MCF 10A (cell line): Measurements from ENCODE around the gene RAD21L1. TPM values are rescaled to one million over a fixed set of nuclear protein-coding genes. Genes with fewer than 3 reads are reported as not detected.

Experiments used
- BruUV-seq: library from RNA; stranded (reverse); fragments of 400-500 nt; replicated peaks from 2 replicates; lab custom pipeline; 2021; lab: Mats Ljungman, UMichigan
- CTCF ChIA-PET: fragments of 300-600 bp; sonication (Branson Sonifier 250); formaldehyde crosslinking; extraction: SDS; loops from one replicate; lab custom pipeline; 2021; ENCODE audit warnings: antibody characterized with exemption, inconsistent platforms; lab: Yijun Ruan, JAX
- POLR2A ChIA-PET: fragments of 300-600, 350-650 bp; sonication (Branson Sonifier 250); formaldehyde crosslinking; extraction: SDS; loops from one replicate; lab custom pipeline; 2020; ENCODE audit warnings: antibody characterized with exemption, inconsistent platforms; lab: Yijun Ruan, JAX
- DNase-seq: peaks from one replicate; pipeline ENCODE4 v3.0.0-alpha.2; 2018; ENCODE audit not compliant: unreplicated experiment
- H3K27ac Mint-ChIP-seq: one replicate; pipeline ENCODE4 v1.8.0; 2022; ENCODE audit warnings: mild to moderate bottlenecking, low read depth, mixed read lengths; ENCODE audit not compliant: unreplicated experiment
- H3K27me3 Mint-ChIP-seq: one replicate; pipeline ENCODE4 v1.8.0; 2022; ENCODE audit warnings: mixed read lengths; ENCODE audit not compliant: insufficient read depth, unreplicated experiment
- H3K36me3 Mint-ChIP-seq: one replicate; pipeline ENCODE4 v1.8.0; 2022; ENCODE audit warnings: mild to moderate bottlenecking, moderate library complexity, mixed read lengths; ENCODE audit not compliant: insufficient read depth, unreplicated experiment
- H3K4me1 Mint-ChIP-seq: one replicate; pipeline ENCODE4 v1.8.0; 2022; ENCODE audit warnings: mixed read lengths; ENCODE audit not compliant: insufficient read depth, unreplicated experiment
- H3K4me3 Mint-ChIP-seq: one replicate; pipeline ENCODE4 v1.8.0; 2022; ENCODE audit warnings: mild to moderate bottlenecking, moderate library complexity, mixed read lengths; ENCODE audit not compliant: unreplicated experiment
- H3K9me3 Mint-ChIP-seq: one replicate; pipeline ENCODE4 v1.8.0; 2022; ENCODE audit warnings: mixed read lengths; ENCODE audit not compliant: unreplicated experiment
- CTCF ChIP-seq: fragments of 200-600 bp; IDR thresholded peaks from one replicate; pipeline ENCODE4 v1.8.0; 2022; ENCODE audit warnings: antibody characterized with exemption, mild to moderate bottlenecking; ENCODE audit not compliant: unreplicated experiment
- intact Hi-C: fragments of 100-400 bp; cut with micrococcal nuclease; formaldehyde crosslinking; loops from 2 replicates; pipeline ENCODE4 v1.14.1; 2022
- total RNA-seq: library from RNA; stranded (reverse); gene quantifications from 2 replicates; pipeline ENCODE4 v1.2.3, GENCODE V29; 2022

The RAD21L1 gene
- total RNA-seq, 1 experiment from 2014 or later, result not detected

GRCh38 chr20:1202762-1203504 lies 22.9 kb upstream of the RAD21L1 start, which contains the start of gene C20orf202:
TSS of gene C20orf202 (plus strand) at chr20:1203454. CDS start at chr20:1203586, 132 bp downstream.
- DNase-seq, result no peak
- H3K9me3 Mint-ChIP-seq, result no peaks in the 10 kb centered on the region
- H3K4me1 Mint-ChIP-seq, result no peaks in the 10 kb centered on the region
- peaks cover 23% of the 10 kb centered on the region for H3K27me3 Mint-ChIP-seq
- no peak within 1 kb of the TSS for H3K4me3 Mint-ChIP-seq
- POLR2A ChIA-PET, result no interaction called here
- BruUV-seq, result no TSS peak
- intact Hi-C loops, result no loop called here
- H3K27ac Mint-ChIP-seq, result no peak within 1 kb of the TSS
- TF ChIP-seq CTCF, result no peak
- CTCF ChIA-PET, result interaction anchor here (0.6 to 1.4 kb wide), 5 partner anchors 9 to 388 kb away, joined by 3 to 7 read pairs (median 3); no protein-coding TSS in a partner anchor
- H3K36me3 Mint-ChIP-seq, result peaks cover 6% of the 10 kb centered on the region

- no TSS peak for BruUV-seq
- H3K27me3 Mint-ChIP-seq, result peaks cover 18% of the 10 kb centered on the region
- peaks cover 6% of the 10 kb centered on the region for H3K36me3 Mint-ChIP-seq
- ChIA-PET CTCF (interaction anchor here (0.9 to 1.4 kb wide), 5 partner anchors 8 to 388 kb away, joined by 3 to 7 read pairs (median 4); no protein-coding TSS in a partner anchor), POLR2A (interaction anchor here (0.9 kb wide), 1 partner anchor 11 kb away, joined by 5 read pairs; no protein-coding TSS in a partner anchor)
- TF ChIP-seq CTCF, result no peak
- H3K9me3 Mint-ChIP-seq, result no peaks in the 10 kb centered on the region
- no peak overlapping the region for H3K27ac Mint-ChIP-seq
- H3K4me1 Mint-ChIP-seq, result no peaks in the 10 kb centered on the region
- intact Hi-C loops, result no loop called here
- DNase-seq, result no peak
- H3K4me3 Mint-ChIP-seq, result no peak overlapping the region
These were observed 22.2 kb upstream of the RAD21L1 start for GRCh38 chr20:1203630-1204029.

GRCh38 chr20:1204113-1204512 lies 21.7 kb upstream of the RAD21L1 start:
- TF ChIP-seq CTCF, result no peak
- H3K4me3 Mint-ChIP-seq, result no peak overlapping the region
- ChIA-PET CTCF (interaction anchor here (0.9 to 1.2 kb wide), 3 partner anchors 9 to 300 kb away, joined by 4 to 6 read pairs (median 4); no protein-coding TSS in a partner anchor), POLR2A (interaction anchor here (0.6 to 0.9 kb wide), 3 partner anchors 10 to 191 kb away, joined by 3 to 5 read pairs (median 3); no protein-coding TSS in a partner anchor)
- H3K27me3 Mint-ChIP-seq, result peaks cover 15% of the 10 kb centered on the region
- peaks cover 6% of the 10 kb centered on the region for H3K36me3 Mint-ChIP-seq
- intact Hi-C loops, result no loop called here
- H3K9me3 Mint-ChIP-seq, result no peaks in the 10 kb centered on the region
- H3K27ac Mint-ChIP-seq, result no peak overlapping the region
- peak; percentile 53 for DNase-seq
- H3K4me1 Mint-ChIP-seq, result no peaks in the 10 kb centered on the region
- BruUV-seq, result no TSS peak

GRCh38 chr20:1204576-1204975 lies 21.3 kb upstream of the RAD21L1 start:
- H3K4me1 Mint-ChIP-seq, result no peaks in the 10 kb centered on the region
- BruUV-seq, result no TSS peak
- intact Hi-C loops, result no loop called here
- H3K9me3 Mint-ChIP-seq, result no peaks in the 10 kb centered on the region
- H3K27ac Mint-ChIP-seq, result no peak overlapping the region
- TF ChIP-seq CTCF, result no peak
- peaks cover 6% of the 10 kb centered on the region for H3K36me3 Mint-ChIP-seq
- ChIA-PET POLR2A (interaction anchor here (0.6 to 0.9 kb wide), 4 partner anchors 10 to 192 kb away, joined by 3 to 5 read pairs (median 3); no protein-coding TSS in a partner anchor), CTCF (interaction anchor here (0.9 to 1.2 kb wide), 3 partner anchors 9 to 96 kb away, joined by 3 to 6 read pairs (median 4); partner anchors contain the start of gene TMEM74B)
- peaks cover 15% of the 10 kb centered on the region for H3K27me3 Mint-ChIP-seq
- DNase-seq, result no peak
- H3K4me3 Mint-ChIP-seq, result no peak overlapping the region
